Neural progenitor cell (in vitro differentiated cells): ENCODE results near the gene IL1RL2. TPM values are rescaled to one million over a fixed set of nuclear protein-coding genes. Genes with fewer than 3 reads are reported as not detected.

Source experiments
- DNase-seq: peaks from one replicate; pipeline ENCODE4 v3.0.0-alpha.2; 2016; ENCODE audit warnings: low spot score
- H2AFZ ChIP-seq: fragments of 200-600 bp; sonication (generic); replicated peaks from 2 replicates; pipeline ENCODE4 v1.6.1; 2016; ENCODE audit warnings: antibody characterized with exemption
- H3F3A ChIP-seq: fragments of 200-600 bp; sonication (generic); 2 replicates; pipeline ENCODE4 v1.6.1; 2016; ENCODE audit warnings: antibody characterized with exemption, low read depth
- H3K27ac ChIP-seq: fragments of 200-600 bp; sonication (generic); 2 replicates; pipeline ENCODE4 v1.5.1; 2016; ENCODE audit warnings: mild to moderate bottlenecking
- H3K27me3 ChIP-seq: fragments of 200-600 bp; sonication (generic); 2 replicates; pipeline ENCODE4 v1.6.1; 2016; ENCODE audit warnings: mild to moderate bottlenecking, moderate library complexity
- H3K36me3 ChIP-seq: fragments of 200-600 bp; sonication (generic); 2 replicates; pipeline ENCODE4 v1.5.1; 2016
- H3K4me1 ChIP-seq: fragments of 200-600 bp; sonication (generic); 2 replicates; pipeline ENCODE4 v1.6.1; 2016; ENCODE audit warnings: mixed run types
- H3K4me2 ChIP-seq: fragments of 200-600 bp; sonication (generic); 2 replicates; pipeline ENCODE4 v1.6.1; 2016
- H3K4me3 ChIP-seq: fragments of 200-600 bp; sonication (generic); 2 replicates; pipeline ENCODE4 v1.5.1; 2016
- H3K79me2 ChIP-seq: fragments of 200-600 bp; sonication (generic); 2 replicates; pipeline ENCODE4 v1.6.1; 2016; ENCODE audit warnings: low read depth
- H3K9ac ChIP-seq: fragments of 200-600 bp; sonication (generic); 2 replicates; pipeline ENCODE4 v1.6.1; 2016
- H3K9me3 ChIP-seq: fragments of 200-600 bp; sonication (generic); 2 replicates; pipeline ENCODE4 v1.5.1; 2016; ENCODE audit warnings: low read depth
- H4K20me1 ChIP-seq: fragments of 200-600 bp; sonication (generic); 2 replicates; pipeline ENCODE4 v1.6.1; 2016; ENCODE audit warnings: low read depth
- H3K27ac Mint-ChIP-seq: 3 replicates; pipeline ENCODE4 v1.8.0; 2021; ENCODE audit warnings: mixed read lengths
- H3K27me3 Mint-ChIP-seq: 2 replicates; pipeline ENCODE4 v1.8.0; 2022; ENCODE audit warnings: low read depth, mild to moderate bottlenecking, inconsistent platforms, moderate library complexity, mixed read lengths; ENCODE audit not compliant: insufficient read depth
- H3K36me3 Mint-ChIP-seq: 3 replicates; pipeline ENCODE4 v1.8.0; 2021; ENCODE audit warnings: mixed read lengths
- H3K4me1 Mint-ChIP-seq: 3 replicates; pipeline ENCODE4 v1.8.0; 2021; ENCODE audit warnings: mixed read lengths
- H3K4me3 Mint-ChIP-seq: 3 replicates; pipeline ENCODE4 v1.8.0; 2021; ENCODE audit warnings: mild to moderate bottlenecking, moderate library complexity, mixed read lengths
- H3K9me3 Mint-ChIP-seq: 3 replicates; pipeline ENCODE4 v1.8.0; 2020; ENCODE audit warnings: mixed read lengths
- EZH2 ChIP-seq: fragments of 200-600 bp; sonication (generic); IDR thresholded peaks from 2 replicates; pipeline ENCODE4 v1.6.1; 2017; ENCODE audit warnings: antibody characterized with exemption, mild to moderate bottlenecking, moderate library complexity
- EZH2phosphoT487 ChIP-seq: fragments of 200-600 bp; sonication (generic); IDR thresholded peaks from 2 replicates; pipeline ENCODE4 v1.6.1; 2017; ENCODE audit warnings: antibody characterized with exemption
- total RNA-seq: library from RNA; depleted of rRNA; stranded (reverse); fragments of >200 nt; gene quantifications from 2 replicates; pipeline ENCODE4 v1.2.3, GENCODE V29; 2015; ENCODE audit warnings: low replicate concordance
- TF ChIP-seq, protein P1 (sequence below): fragments of 200-600 bp; sonication (generic); IDR thresholded peaks from 2 replicates; pipeline ENCODE4 v1.5.1; 2017; ENCODE audit warnings: antibody characterized with exemption, mild to moderate bottlenecking

IL1RL2 gene
- total RNA-seq, 1 donor from 2014 or later = not detected

DNA sequence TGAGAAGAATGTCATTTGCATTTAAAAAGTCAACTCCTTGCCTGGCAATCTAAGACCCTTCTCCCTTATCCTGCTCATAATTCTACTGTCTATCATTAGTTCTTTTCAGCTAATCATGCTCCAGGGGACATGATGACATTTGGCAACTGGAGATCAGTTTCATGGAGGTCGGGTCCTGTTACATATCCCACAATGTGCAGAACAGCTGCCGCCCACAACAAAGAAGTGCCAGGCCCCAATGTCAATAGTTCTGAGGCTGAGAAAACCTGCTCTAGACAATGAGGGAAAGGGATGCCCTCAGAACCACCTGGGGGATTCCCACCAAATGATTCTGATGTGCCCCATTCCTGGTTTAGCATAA lies 71.2 kb downstream of the IL1RL2 start:
- no peaks in the 10 kb centered on the region for H3K9me3 ChIP-seq
- no peaks in the 10 kb centered on the region for H3K4me1 ChIP-seq
- no peaks in the 10 kb centered on the region for H3K36me3 ChIP-seq
- no peaks in the 10 kb centered on the region for H3F3A ChIP-seq
- H3K4me2 ChIP-seq = no peak overlapping the region
- no peak overlapping the region for H3K9ac ChIP-seq
- no peak overlapping the region for H3K27ac ChIP-seq
- Mint-ChIP-seq H3K36me3 (no peaks in the 10 kb centered on the region), H3K9me3 (no peaks in the 10 kb centered on the region), H3K4me1 (no peaks in the 10 kb centered on the region), H3K4me3 (no peak overlapping the region), H3K27me3 (peaks cover 3% of the 10 kb centered on the region), H3K27ac (no peak overlapping the region)
- H3K4me3 ChIP-seq = no peak overlapping the region
- no peak for DNase-seq
- no peak overlapping the region for H2AFZ ChIP-seq
- no peak for TF ChIP-seq EZH2
- TF ChIP-seq EZH2phosphoT487 = no peak
- TF ChIP-seq, protein P1, sequence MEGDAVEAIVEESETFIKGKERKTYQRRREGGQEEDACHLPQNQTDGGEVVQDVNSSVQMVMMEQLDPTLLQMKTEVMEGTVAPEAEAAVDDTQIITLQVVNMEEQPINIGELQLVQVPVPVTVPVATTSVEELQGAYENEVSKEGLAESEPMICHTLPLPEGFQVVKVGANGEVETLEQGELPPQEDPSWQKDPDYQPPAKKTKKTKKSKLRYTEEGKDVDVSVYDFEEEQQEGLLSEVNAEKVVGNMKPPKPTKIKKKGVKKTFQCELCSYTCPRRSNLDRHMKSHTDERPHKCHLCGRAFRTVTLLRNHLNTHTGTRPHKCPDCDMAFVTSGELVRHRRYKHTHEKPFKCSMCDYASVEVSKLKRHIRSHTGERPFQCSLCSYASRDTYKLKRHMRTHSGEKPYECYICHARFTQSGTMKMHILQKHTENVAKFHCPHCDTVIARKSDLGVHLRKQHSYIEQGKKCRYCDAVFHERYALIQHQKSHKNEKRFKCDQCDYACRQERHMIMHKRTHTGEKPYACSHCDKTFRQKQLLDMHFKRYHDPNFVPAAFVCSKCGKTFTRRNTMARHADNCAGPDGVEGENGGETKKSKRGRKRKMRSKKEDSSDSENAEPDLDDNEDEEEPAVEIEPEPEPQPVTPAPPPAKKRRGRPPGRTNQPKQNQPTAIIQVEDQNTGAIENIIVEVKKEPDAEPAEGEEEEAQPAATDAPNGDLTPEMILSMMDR = no peak
- H3K79me2 ChIP-seq = no peaks in the 10 kb centered on the region
- H3K27me3 ChIP-seq = no peaks in the 10 kb centered on the region
- no peaks in the 10 kb centered on the region for H4K20me1 ChIP-seq

DNA sequence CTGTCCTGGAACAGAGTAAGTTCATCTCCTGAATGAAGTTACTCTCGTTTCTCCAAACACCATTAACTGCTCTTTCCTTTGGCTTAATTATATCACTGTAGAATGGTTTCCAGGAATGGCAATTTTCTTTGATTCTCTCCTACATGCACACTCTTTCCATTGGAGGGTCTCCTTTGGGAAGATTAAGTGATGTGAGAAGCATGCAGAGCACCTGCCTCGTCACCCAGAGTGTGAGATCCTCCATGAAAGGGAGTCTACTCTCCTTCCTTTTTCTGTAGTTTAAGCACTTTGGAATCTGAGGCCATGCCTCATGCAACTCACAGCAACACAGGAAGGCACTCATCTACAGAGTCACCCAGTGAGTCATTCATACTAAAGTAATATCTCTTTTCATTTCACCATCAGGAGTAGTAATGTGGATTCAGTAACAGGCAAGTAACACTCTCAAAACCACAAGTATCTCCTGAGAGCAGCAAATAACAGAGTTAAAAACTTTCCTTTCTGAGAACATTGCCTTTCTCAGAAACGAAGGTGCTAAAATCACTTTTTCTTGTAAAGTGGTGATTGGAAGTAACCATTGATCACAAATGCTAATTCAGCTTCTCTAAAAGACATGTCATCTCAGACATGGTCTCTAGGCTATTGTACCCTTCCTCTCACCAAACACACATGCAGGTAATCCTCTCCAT lies 71.7 kb downstream of the IL1RL2 start:
- no peak overlapping the region for H3K27ac ChIP-seq
- TF ChIP-seq, protein P1 = no peak
- no peak for TF ChIP-seq EZH2
- TF ChIP-seq EZH2phosphoT487 = no peak
- no peaks in the 10 kb centered on the region for H4K20me1 ChIP-seq
- no peaks in the 10 kb centered on the region for H3K36me3 ChIP-seq
- Mint-ChIP-seq H3K27me3 (peaks cover 3% of the 10 kb centered on the region), H3K4me3 (no peak overlapping the region), H3K9me3 (no peaks in the 10 kb centered on the region), H3K4me1 (no peaks in the 10 kb centered on the region), H3K36me3 (no peaks in the 10 kb centered on the region), H3K27ac (no peak overlapping the region)
- H3K4me2 ChIP-seq = no peak overlapping the region
- H3K4me1 ChIP-seq = no peaks in the 10 kb centered on the region
- H2AFZ ChIP-seq = no peak overlapping the region
- H3K9me3 ChIP-seq = no peaks in the 10 kb centered on the region
- H3K4me3 ChIP-seq = no peak overlapping the region
- H3F3A ChIP-seq = no peaks in the 10 kb centered on the region
- H3K79me2 ChIP-seq = no peaks in the 10 kb centered on the region
- no peak for DNase-seq
- H3K27me3 ChIP-seq = no peaks in the 10 kb centered on the region
- H3K9ac ChIP-seq = no peak overlapping the region

DNA sequence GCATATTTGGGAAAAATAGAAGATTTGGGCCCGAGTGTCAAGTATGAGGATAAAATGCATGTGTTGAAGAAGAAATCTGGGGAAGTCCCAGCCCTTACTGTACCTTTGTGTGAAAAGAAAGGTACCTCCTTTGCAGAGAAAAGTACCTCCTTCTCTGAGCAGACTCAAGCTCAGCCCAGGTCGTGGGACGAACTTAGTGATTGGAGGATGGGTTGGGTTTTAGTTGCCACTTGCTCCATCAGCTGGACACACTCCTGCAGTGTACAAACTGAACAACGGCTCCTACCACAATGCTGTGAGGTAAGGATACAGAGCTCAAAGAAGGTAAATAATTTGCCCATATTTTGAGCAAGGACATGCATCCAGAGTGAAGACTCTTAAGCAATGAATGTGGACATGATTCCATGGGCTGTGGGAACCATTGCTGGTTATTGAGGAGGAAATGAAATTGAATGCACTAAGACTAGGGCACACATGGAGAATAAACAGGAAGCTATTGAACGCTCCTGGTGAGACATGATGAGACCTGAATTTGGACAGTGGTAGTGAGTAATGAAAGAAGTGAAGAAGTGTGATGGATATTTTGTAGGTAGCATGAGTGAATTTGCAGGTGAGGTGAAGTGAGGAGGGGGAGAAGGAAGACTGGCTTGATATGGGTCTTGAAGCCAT lies 74.8 kb downstream of the IL1RL2 start:
- H3K9ac ChIP-seq = no peak overlapping the region
- H3K4me3 Mint-ChIP-seq = no peak overlapping the region
- H3K4me1 ChIP-seq = no peaks in the 10 kb centered on the region
- H3K27ac ChIP-seq = no peak overlapping the region
- no peaks in the 10 kb centered on the region for H3K9me3 ChIP-seq
- no peaks in the 10 kb centered on the region for H3K27me3 ChIP-seq
- H3K4me2 ChIP-seq = no peak overlapping the region
- TF ChIP-seq EZH2 (no peak), EZH2phosphoT487 (no peak)
- TF ChIP-seq, protein P1 = no peak
- H3K9me3 Mint-ChIP-seq = no peaks in the 10 kb centered on the region
- no peaks in the 10 kb centered on the region for H4K20me1 ChIP-seq
- no peaks in the 10 kb centered on the region for H3K4me1 Mint-ChIP-seq
- no peaks in the 10 kb centered on the region for H3K36me3 ChIP-seq
- no peak for DNase-seq
- no peak overlapping the region for H3K4me3 ChIP-seq
- H3K27ac Mint-ChIP-seq = no peak overlapping the region
- no peaks in the 10 kb centered on the region for H3K79me2 ChIP-seq
- H3K36me3 Mint-ChIP-seq = no peaks in the 10 kb centered on the region
- no peak overlapping the region for H2AFZ ChIP-seq
- no peaks in the 10 kb centered on the region for H3F3A ChIP-seq
- peaks cover 3% of the 10 kb centered on the region for H3K27me3 Mint-ChIP-seq
